SK-N-MC (cell line): ENCODE data around the gene NDRG2.
A peak's percentile ranks its signal among the peaks of the same experiment; 100 is the strongest.

Experiments used
- DNase-seq: peaks from one replicate; pipeline ENCODE4 v3.0.0-alpha.2; 2011; ENCODE audit warnings: low read depth, low spot score
- H3K27ac ChIP-seq: fragments of 200-600 bp; sonication (generic); 2 replicates; pipeline ENCODE4 v1.5.1; 2016; ENCODE audit warnings: mixed run types
- H3K36me3 ChIP-seq: fragments of 200-600 bp; sonication (generic); 2 replicates; pipeline ENCODE4 v1.6.1; 2017; ENCODE audit warnings: antibody characterized with exemption, low read length, mixed read lengths; ENCODE audit not compliant: insufficient read depth
- H3K4me3 ChIP-seq: fragments of 200-600 bp; sonication (generic); 2 replicates; pipeline ENCODE4 v1.5.1; 2016
- H3K9ac ChIP-seq: fragments of 200-600 bp; sonication (generic); 2 replicates; pipeline ENCODE4 v1.8.0; 2017; ENCODE audit warnings: mixed run types, mixed read lengths; ENCODE audit not compliant: insufficient read length
- H3K9me3 ChIP-seq: fragments of 200-600 bp; sonication (generic); 2 replicates; pipeline ENCODE4 v1.6.1; 2017; ENCODE audit warnings: low read depth, mild to moderate bottlenecking, antibody characterized with exemption, low read length, moderate library complexity, mixed read lengths
- EZH2 ChIP-seq: fragments of 200-600 bp; sonication (generic); IDR thresholded peaks from one replicate; pipeline ENCODE4 v1.6.1; 2017; ENCODE audit warnings: antibody characterized with exemption
- FOXP2 ChIP-seq: optimal IDR thresholded peaks from 2 replicates; pipeline ENCODE3; 2011; ENCODE audit warnings: mild to moderate bottlenecking, moderate library complexity; ENCODE audit not compliant: insufficient read depth; ENCODE audit errors: extremely low read length, control extremely low read depth
- POLR2AphosphoS5 ChIP-seq: IDR thresholded peaks from 2 replicates; pipeline ENCODE4 v1.6.1; 2012; ENCODE audit warnings: mild to moderate bottlenecking, low read depth, low read length, borderline replicate concordance

NDRG2 gene

GRCh38 chr14:21024585-21025370, at the start of gene NDRG2:
Gene NDRG2 (minus strand): TSS chr14:21025061. CDS start chr14:21023315, 1,746 bp downstream.
- Histone ChIP-seq H3K4me3 (peak within 1 kb of the TSS; percentile 87), H3K27ac (no peak within 1 kb of the TSS), H3K9ac (peak within 1 kb of the TSS; percentile 70), H3K9me3 (no peaks in the 10 kb centered on the region), H3K36me3 (no peaks in the 10 kb centered on the region; the same call in 1 of the 2 replicates)
- DNase-seq = no peak
- TF ChIP-seq POLR2AphosphoS5 = no peak; the same call in 1 of the 2 replicates
- no peak for TF ChIP-seq FOXP2
- TF ChIP-seq EZH2 = no peak

- Histone ChIP-seq H3K9ac (no peak overlapping the region), H3K4me3 (no peak overlapping the region), H3K36me3 (peaks cover 45% of the 10 kb centered on the region), H3K27ac (no peak overlapping the region), H3K9me3 (no peaks in the 10 kb centered on the region)
- TF ChIP-seq EZH2 (no peak), POLR2AphosphoS5 (no peak), FOXP2 (no peak)
- no peak for DNase-seq
Observed at GRCh38 chr14:21073921-21074320, 49.1 kb upstream of the NDRG2 start.

- no peak for DNase-seq
- no peak overlapping the region for H3K4me3 ChIP-seq
- no peak overlapping the region for H3K9ac ChIP-seq
- peaks cover 35% of the 10 kb centered on the region for H3K36me3 ChIP-seq
- no peaks in the 10 kb centered on the region for H3K9me3 ChIP-seq
- TF ChIP-seq EZH2 = no peak
- TF ChIP-seq FOXP2 = no peak
- TF ChIP-seq POLR2AphosphoS5 = no peak
- peak overlapping the region; percentile 97 for H3K27ac ChIP-seq
Observed at GRCh38 chr14:21072781-21073339, 48.0 kb upstream of the NDRG2 start.

GRCh38 chr14:21072031-21072473, 47.2 kb upstream of the NDRG2 start:
- H3K9me3 ChIP-seq = no peaks in the 10 kb centered on the region
- peak overlapping the region; percentile 80 for H3K9ac ChIP-seq
- peak overlapping the region; percentile 97 for H3K27ac ChIP-seq
- TF ChIP-seq FOXP2 (no peak), POLR2AphosphoS5 (no peak), EZH2 (no peak)
- DNase-seq = no peak
- peaks cover 28% of the 10 kb centered on the region for H3K36me3 ChIP-seq
- peak overlapping the region; percentile 96 for H3K4me3 ChIP-seq

- no peaks in the 10 kb centered on the region for H3K9me3 ChIP-seq
- TF ChIP-seq FOXP2 (no peak), POLR2AphosphoS5 (peak; percentile 57; the same call in 1 of the 2 replicates), EZH2 (no peak)
- H3K27ac ChIP-seq = peak overlapping the region; percentile 97
- peaks cover 24% of the 10 kb centered on the region for H3K36me3 ChIP-seq
- peak overlapping the region; percentile 90 for H3K9ac ChIP-seq
- DNase-seq = no peak
- peak overlapping the region; percentile 96 for H3K4me3 ChIP-seq
Observed at GRCh38 chr14:21071225-21072030, 46.6 kb upstream of the NDRG2 start.

GRCh38 chr14:21070610-21071224, 45.9 kb upstream of the NDRG2 start:
- Histone ChIP-seq H3K4me3 (peak overlapping the region; percentile 96), H3K9me3 (no peaks in the 10 kb centered on the region), H3K9ac (peak overlapping the region; percentile 90), H3K27ac (peak overlapping the region; percentile 97), H3K36me3 (peaks cover 17% of the 10 kb centered on the region)
- TF ChIP-seq POLR2AphosphoS5 (no peak), EZH2 (no peak), FOXP2 (no peak)
- no peak for DNase-seq

- DNase-seq = no peak
- Histone ChIP-seq H3K4me3 (peak within 1 kb of the TSS; percentile 96), H3K9ac (peak within 1 kb of the TSS; percentile 90), H3K9me3 (no peaks in the 10 kb centered on the region), H3K36me3 (peaks cover 11% of the 10 kb centered on the region), H3K27ac (peak within 1 kb of the TSS; percentile 97)
- TF ChIP-seq FOXP2 = no peak
Observed at GRCh38 chr14:21070083-21070609, 45.3 kb upstream of the NDRG2 start, which contains the start of gene ARHGEF40. Gene ARHGEF40 (plus strand): TSS chr14:21070304. CDS start chr14:21070397, 93 bp downstream.

GRCh38 chr14:21069388-21070082, 44.7 kb upstream of the NDRG2 start:
- Histone ChIP-seq H3K36me3 (peaks cover 11% of the 10 kb centered on the region), H3K27ac (no peak overlapping the region), H3K4me3 (peak overlapping the region; percentile 96), H3K9ac (peak overlapping the region; percentile 90), H3K9me3 (no peaks in the 10 kb centered on the region)
- TF ChIP-seq EZH2 = no peak
- no peak for TF ChIP-seq POLR2AphosphoS5
- no peak for TF ChIP-seq FOXP2
- DNase-seq = no peak
